ENCODE data around the gene MPC1L.
"Not testable (repeated sequence)": the region's sequence is repeated elsewhere in the genome, so short reads cannot be mapped to it uniquely, and the experiment has no call there.

The MPC1L gene

DNA sequence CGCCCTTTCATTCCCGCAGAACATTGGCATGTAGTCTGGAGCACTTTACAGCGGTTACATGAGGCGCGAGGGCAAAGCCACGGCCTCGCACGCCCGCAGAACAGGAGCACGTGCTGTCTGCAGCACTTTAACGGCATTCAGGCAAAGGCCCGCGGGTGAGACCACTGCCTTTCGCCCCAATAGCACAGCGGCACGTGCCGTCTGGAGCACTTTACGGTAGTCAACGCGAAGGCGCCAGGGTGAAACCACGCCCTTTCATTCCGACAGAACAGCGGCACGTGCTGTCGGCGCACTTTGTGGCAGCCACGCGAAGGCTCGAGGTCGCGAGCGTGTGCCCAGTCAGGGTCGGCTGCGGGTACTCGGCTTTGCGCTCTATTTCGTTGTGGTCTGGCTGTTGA lies at the start of gene MPC1L:
Gene MPC1L (plus strand): TSS at position 290 of the 398 bp plus-strand sequence. CDS start 138 bp downstream, outside the sequence.
- DNase-seq, result no peak

GRCh38 chrX:40573763-40574162 lies 49.5 kb upstream of the MPC1L start:
- DNase-seq, result no peak

DNA sequence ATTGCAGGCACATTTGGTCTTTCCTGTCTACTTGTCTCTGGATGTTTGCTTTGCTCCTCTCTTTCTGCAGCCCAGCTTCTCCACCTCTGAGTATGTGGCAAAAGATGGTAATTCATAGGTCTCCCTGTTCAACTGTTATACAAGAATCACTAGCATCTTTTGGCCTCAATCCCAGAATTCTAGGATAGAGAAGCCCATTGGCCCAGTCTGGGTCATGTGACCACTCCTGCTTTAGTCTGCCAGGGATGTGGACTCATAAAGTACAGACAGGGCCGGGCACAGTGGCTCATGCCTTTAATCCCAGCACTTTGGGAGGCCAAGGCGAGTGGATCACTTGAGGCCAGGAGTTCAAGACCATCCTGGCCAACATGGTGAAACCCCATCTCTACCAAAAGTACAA lies 47.8 kb upstream of the MPC1L start:
- DNase-seq, result peak; percentile 39

GRCh38 chrX:40576291-40576690 lies 46.9 kb upstream of the MPC1L start:
- no peak for DNase-seq

DNA sequence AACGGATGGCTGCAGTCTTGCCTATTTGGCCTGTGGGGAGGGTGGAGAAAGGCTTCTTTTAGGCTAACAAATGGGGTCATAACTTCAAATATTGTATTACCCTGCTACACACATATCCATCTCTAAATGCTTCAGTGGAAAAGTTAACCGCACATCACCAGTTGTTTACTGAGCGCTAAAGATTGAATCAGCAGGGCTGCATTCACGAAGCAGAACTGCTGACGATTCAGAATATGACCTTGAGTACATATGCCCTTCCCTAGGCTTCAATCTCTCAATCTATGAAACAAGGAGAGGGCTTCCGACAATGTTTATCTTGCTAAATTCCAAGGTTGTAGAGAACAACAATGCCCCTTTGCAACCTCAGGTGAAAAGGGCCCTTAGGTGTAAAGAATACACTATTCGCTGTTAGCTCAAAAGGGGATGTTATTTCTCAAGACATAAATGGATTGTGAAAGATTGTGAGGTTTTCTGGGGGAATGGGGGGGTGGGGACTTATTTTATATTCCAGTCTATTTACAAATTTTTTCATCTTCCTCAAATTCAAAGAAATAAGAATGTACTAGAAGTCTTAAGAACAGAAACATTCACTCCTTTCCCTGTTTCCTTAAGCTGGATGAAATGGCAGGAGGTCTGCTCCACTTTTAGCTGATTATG lies 45.1 kb upstream of the MPC1L start:
- DNase-seq, result no peak

DNA sequence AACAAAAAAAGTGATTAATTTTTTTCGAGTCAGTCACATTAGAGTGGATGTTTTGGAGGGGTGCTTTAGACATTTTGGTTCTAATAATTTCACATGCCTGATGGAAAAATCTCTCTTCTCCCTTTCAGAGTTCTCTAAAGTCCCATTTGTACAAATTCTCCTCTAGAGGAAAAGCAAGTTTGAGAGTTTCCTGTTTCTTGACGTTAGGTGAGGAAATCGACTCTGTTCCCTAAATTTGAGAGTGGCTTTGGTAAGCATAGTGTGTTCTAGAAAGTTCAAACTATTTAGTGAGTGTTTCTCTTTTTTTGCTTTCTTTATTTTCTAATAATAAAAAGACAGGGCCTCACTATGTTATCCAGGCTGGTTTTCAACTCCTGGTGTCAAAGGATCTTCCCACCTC lies 44.1 kb upstream of the MPC1L start:
- DNase-seq, result no peak

DNA sequence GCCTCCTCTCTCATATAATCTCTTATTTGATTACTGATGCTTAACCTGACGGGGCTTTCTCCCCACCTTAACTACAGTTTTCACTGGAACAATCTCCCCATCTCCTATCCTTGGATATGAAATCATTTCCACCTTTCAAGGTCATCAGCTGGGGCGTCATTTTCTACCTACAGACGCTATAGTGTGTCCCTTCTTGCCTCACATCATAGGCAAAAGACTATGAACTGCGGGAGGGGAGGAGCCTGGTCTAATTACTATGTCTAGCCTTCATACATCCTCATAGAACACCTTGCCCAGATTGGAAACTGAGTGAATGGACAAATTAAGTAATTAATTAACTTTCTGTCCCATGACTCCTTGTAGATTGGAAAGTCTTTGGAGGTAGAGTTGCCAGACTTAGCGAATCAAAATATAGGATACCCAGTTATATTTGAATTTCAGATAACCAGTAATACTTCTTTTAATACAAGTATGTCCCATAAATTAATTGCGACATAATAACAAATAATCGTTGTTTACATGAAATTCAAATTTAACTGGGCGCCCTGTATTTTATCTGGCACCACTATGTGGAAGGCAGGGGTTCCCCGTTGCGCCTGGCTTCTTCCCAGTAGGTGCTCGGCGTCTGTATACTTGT lies 43.2 kb upstream of the MPC1L start:
- no peak for DNase-seq

- DNase-seq, result peak; percentile 97
Observed at GRCh38 chrX:40580537-40581335, 42.5 kb upstream of the MPC1L start, which contains the start of gene ATP6AP2. Gene ATP6AP2 (plus strand): TSS chrX:40580970. CDS start chrX:40581066, 96 bp downstream.

DNA sequence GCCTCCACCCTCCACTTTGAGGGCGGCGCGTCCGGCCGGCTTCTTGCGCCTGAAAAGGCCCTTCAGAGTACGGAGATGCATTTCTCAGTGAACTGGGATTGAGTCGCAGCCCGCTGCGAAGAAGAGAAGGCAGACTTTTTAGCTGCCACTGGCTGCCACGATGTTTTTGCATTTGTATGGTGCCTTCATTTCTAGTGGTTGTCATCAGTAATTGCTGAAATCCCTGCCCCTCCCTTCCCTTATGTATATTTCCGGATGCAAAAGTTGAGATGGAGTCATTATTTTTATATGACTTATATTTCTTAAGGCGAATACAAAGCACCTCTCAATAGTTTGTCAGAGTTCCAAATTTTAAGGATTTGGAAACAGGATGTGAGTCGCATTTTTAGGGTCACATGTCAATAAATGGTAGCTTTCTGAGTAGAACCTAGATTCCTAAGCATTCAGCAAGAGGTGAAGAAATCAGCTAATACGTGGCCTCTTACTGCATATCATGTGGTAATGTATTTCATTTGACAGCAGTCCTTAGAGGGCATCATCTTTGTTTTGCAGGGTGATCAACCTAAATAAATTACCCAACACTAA lies 41.8 kb upstream of the MPC1L start:
- DNase-seq, result no peak

- DNase-seq, result not testable (repeated sequence)
Observed at GRCh38 chrX:40582178-40582577, 41.0 kb upstream of the MPC1L start.

GRCh38 chrX:40582811-40583210 lies 40.4 kb upstream of the MPC1L start:
- DNase-seq, result no peak

DNA sequence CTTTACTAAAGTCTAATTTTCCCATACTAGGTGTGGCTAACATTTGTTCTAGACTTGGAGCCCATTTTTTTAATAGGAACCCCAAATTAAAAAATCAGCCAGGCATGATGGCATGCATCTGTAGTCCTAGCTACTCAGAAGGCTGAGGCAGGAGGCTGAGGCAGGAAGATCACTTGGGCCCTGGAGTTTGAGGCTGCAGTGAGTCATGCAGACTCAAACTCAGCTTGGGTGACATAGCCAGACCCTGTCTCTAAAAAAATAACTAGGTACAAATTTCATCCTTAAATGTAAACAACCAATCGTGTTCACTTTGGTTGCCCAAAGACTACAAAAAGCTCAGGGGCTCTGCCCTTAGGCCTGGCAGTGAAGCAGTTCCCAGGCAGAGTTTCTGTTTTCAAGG lies 35.6 kb upstream of the MPC1L start:
- DNase-seq, result not testable (repeated sequence)

DNA sequence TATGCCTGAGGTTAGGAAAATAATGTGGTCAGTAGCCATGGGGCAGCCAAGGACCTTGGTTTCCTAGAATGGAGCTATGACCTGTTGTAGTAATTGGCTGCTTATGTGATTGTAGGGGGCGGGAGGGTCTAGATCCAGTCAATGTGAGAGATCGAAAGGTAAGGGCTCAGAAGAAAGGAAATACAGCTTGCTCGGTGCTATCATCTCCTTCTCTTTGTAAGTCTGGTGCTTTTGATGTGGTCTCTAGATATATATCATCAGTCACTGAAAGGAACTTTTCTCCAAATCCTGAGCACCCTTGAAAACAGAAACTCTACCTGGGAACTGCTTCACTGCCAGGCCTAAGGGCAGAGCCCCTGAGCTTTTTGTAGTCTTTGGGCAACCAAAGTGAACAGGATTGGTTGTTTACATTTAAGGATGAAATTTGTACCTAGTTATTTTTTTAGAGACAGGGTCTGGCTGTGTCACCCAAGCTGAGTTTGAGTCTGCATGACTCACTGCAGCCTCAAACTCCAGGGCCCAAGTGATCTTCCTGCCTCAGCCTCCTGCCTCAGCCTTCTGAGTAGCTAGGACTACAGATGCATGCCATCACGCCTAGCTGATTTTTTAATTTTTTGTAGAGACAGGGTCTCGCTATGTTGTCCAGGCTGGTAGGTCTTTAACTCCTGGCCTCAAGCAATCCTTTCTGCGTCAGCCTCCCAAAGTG lies 33.5 kb upstream of the MPC1L start:
- DNase-seq, result not testable (repeated sequence)

- DNase-seq, result no peak
Observed at GRCh38 chrX:40603446-40603845, 19.8 kb upstream of the MPC1L start.

- no peak for DNase-seq
Observed at GRCh38 chrX:40607381-40607780, 15.8 kb upstream of the MPC1L start.

GRCh38 chrX:40612511-40612910 lies 10.7 kb upstream of the MPC1L start:
- no peak for DNase-seq

DNA sequence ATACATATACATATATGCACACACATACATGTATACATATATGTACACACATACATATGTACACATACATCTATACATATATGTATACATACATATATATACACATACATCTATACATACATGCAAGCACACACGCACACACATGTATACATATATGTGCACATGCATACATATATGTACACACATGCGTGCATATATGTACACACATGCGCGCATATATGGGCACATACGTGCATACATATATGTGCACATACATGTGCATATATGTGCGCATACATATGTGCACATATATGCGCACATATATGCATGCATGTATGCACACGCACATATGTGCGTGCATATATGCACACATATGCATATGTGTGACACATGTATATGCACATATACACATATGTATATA lies 7.3 kb upstream of the MPC1L start:
- DNase-seq, result no peak

GRCh38 chrX:40617566-40617965 lies 5.7 kb upstream of the MPC1L start:
- no peak for DNase-seq

- DNase-seq, result no peak
Observed at GRCh38 chrX:40622479-40623138, 619 bp upstream of the MPC1L start.

DNA sequence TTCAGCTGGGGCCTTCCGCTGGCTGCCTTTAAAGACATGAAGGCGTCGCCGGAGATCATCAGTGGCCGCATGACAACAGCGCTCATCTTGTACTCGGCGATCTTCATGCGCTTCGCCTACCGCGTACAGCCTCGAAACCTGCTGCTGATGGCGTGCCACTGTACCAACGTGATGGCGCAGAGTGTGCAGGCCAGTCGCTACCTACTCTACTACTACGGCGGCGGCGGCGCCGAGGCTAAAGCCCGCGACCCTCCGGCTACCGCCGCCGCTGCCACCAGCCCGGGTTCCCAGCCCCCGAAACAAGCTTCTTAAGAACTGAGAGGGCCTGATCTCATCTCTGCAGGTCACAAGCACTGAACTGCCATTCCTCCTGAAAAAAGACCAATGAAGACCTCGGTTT lies 437 bp downstream of the MPC1L start:
- no peak for DNase-seq

DNA sequence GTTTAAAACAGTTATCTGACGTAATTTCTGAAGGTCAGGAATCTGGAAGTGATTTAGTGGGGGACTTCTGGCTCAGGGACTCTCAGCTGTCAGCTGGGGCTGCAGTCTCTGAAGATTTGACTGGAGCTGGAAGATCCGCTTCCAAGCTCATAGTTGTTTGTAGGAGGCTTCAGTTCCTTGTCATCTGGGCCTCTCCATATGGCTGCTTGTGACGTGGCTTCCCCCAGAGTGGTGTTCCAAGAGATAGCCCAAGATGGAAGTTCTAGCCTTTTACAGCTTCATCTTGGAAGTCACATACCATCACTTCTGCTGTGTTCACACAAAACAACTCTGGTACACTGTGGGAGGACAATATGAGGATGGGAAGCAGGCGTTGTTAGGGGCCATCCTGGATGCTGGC lies 2.1 kb downstream of the MPC1L start:
- no peak for DNase-seq

DNA sequence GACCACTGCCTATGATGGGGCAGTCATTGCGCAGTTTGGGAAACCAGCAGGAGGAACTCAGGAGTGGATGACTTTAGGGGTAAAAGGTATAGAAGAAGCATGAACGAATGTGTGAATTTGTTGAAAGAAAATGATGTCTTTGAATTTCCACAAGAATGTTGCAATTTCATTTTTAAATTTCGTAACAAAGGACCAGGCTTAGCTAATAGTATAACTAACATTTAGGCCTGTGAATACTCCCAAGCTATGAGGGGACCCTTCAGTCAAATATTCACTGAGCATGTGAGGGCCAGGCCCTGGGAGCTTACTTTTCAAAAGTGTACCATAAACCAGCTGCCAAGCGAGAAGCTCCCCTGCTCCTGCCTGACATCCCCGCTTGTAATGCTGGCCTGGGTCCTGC lies 5.3 kb downstream of the MPC1L start:
- DNase-seq, result no peak

All from NCI-H345 (cell line).